Cardiac fibroblast (primary cell): ENCODE data around the gene SFTA2.

Source experiments
- DNase-seq, 2 donors: peaks; one replicate each; pipeline versions ENCODE4 v3.0.0 to v3.0.0-alpha.2; 2010; ENCODE audit warnings: low read depth in 2 of 2
- H3K4me3 ChIP-seq, 2 donors: replicated peaks in 1 of 2; 1 replicate in 1 of 2; 2 replicates in 1 of 2; pipeline ENCODE4 v1.5.1; 2011; ENCODE audit warnings: low read depth in 2 of 2, low read length in 2 of 2, mild to moderate bottlenecking in 2 of 2, moderate library complexity in 1 of 2
- TF ChIP-seq, protein P1 (sequence below): IDR thresholded peaks from one replicate; pipeline ENCODE4 v1.5.1; 2011; ENCODE audit warnings: low read depth, mild to moderate bottlenecking, low read length, inconsistent platforms

SFTA2 gene

DNA sequence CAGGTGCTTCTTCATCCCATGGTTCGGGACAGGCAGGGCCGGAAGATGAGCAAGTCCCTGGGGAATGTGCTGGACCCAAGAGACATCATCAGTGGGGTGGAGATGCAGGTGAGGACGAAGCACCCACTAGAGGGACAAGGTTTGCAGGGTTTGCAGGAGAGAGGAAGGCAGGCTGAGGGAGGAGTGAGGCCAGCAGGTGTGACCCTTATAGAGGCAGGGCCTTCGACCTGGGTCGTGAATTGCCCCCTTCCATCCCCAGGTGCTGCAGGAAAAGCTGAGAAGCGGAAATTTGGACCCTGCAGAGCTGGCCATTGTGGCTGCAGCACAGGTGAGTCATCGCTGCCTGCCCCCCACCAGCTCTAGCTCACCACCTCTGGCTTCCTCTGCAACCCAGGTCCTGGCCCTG is 9.5 kb downstream of the SFTA2 start:
- no peak for DNase-seq
- H3K4me3 ChIP-seq = no peak overlapping the region
- TF ChIP-seq, protein P1, sequence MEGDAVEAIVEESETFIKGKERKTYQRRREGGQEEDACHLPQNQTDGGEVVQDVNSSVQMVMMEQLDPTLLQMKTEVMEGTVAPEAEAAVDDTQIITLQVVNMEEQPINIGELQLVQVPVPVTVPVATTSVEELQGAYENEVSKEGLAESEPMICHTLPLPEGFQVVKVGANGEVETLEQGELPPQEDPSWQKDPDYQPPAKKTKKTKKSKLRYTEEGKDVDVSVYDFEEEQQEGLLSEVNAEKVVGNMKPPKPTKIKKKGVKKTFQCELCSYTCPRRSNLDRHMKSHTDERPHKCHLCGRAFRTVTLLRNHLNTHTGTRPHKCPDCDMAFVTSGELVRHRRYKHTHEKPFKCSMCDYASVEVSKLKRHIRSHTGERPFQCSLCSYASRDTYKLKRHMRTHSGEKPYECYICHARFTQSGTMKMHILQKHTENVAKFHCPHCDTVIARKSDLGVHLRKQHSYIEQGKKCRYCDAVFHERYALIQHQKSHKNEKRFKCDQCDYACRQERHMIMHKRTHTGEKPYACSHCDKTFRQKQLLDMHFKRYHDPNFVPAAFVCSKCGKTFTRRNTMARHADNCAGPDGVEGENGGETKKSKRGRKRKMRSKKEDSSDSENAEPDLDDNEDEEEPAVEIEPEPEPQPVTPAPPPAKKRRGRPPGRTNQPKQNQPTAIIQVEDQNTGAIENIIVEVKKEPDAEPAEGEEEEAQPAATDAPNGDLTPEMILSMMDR = no peak

DNA sequence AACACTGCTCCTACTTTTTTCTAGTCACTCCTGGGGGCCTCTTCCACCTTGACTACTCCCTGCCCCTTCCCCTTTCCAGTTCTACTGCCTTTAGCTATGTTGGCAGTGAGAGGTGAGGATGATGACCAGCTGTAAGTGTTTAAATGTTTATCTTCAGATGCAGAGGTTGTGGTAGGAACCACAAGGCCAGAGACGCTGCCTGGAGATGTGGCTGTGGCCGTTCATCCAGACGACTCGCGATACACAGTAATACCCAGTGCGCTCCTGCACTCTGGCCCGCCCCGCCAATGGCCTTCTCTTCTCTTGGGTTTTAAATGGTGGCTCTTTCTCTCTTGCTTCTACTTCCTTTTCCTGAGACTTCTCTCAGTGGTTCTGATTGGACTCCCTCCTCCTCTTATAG is 13.3 kb downstream of the SFTA2 start:
- TF ChIP-seq, protein P1 = no peak
- H3K4me3 ChIP-seq = no peak overlapping the region
- DNase-seq = no peak

DNA sequence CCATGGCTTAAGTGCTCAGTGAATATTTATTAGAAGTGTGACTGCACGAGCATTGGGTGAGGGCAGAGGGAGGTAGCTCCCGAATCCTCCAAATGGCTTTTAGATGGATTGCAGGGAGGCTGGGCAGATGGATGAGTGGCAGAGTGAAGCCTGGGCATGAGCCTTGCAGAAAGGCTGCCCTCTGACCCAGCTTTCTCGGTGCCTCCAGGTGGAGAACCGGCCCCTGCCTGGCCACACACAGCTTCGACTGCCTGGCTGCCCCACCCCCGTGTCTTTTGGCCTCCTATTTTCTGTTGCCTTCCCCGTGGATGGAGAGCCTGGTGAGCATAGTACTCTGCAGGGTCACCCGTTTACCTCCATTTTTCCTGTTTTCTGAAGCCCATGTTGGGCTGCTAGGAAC is 14.5 kb downstream of the SFTA2 start:
- no peak for DNase-seq
- TF ChIP-seq, protein P1 = no peak
- H3K4me3 ChIP-seq = no peak overlapping the region

DNA sequence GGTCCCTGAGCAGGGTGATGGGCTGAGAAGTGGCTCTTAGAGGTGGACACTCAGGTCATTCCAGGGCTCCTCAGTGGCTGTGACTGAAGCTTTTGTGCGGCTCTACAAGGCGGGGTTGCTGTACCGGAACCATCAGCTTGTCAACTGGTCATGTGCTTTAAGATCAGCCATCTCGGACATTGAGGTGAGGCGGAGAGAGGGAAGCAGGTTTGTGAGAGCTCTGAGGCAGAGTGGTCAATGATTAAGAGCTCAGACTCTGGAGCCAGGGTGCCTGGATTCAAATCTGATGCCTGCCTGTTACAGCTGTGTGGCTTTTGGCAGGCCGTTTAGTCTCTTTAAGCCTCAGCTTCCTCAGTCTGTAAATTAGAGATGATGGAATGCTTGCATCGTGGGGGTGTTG is 14.9 kb downstream of the SFTA2 start:
- no peak overlapping the region for H3K4me3 ChIP-seq
- TF ChIP-seq, protein P1 = no peak
- no peak for DNase-seq

DNA sequence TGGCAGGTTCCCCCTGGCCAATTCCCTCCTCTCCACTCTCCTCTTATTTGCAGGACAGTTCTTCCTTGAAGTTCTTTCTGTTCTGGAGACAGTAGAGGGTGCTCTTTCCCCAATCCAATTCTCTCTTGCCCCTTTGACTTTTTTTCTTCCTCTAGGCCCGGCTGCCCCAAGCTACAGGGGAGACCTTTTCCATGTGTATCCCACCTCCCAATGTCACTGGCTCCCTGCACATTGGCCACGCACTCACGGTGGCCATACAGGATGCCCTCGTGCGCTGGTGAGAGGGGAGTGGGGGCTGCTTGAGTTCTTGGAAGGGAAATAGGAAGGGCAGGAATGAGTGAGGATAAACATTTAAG is 16.4 kb downstream of the SFTA2 start:
- DNase-seq = peak; percentile 82 to 83
- TF ChIP-seq, protein P1 = peak; percentile 75
- H3K4me3 ChIP-seq = no peak overlapping the region

DNA sequence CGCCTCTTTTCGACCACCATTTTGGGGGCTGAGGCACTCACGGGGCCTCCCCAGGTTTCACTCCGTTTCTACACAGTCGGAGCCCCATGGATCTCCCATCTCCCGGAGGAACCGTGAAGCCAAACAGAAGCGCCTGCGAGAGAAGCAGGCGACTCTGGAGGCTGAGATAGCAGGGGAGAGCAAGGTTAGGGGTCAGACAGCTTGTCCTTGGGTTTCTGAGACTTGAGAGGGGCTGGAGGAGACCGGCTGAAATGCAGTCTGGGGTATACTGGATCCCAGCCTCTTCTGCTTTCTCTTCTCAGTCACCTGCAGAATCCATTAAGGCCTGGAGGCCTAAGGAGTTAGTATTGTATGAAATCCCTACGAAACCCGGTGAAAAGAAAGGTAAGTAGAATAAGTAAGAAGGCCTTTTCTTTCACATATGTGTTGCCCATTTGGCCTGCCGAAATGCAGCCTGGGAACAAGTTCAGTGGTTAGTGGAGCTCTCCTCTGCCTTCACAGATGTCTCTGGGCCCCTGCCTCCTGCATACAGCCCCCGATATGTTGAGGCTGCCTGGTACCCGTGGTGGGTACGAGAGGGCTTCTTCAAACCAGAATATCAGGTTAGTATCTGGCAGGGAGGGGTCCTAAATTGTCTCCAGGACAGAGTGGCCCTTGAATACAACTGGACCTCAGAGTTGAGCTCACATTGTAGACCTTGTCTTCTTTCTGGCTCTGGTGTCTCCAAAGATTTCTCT is 16.9 kb downstream of the SFTA2 start:
- TF ChIP-seq, protein P1 = no peak
- peak overlapping the region; percentile 49 to 54 for H3K4me3 ChIP-seq
- peak in 1 of 2 donors; percentile 2 for DNase-seq
